ENCODE data around the gene TMEM123. TPM values are rescaled to one million over a fixed set of nuclear protein-coding genes. Genes with fewer than 3 reads are reported as not detected.

TMEM123 gene
- total and polyA plus RNA-seq, 2 donors (not counting 3 experiments of a cell fraction or from before 2014, with no cell fraction given), result 201 to 257 TPM

GRCh38 chr11:102430158-102430836 lies 22.3 kb downstream of the TMEM123 start:
- Histone ChIP-seq H3K9me3 (replicated peaks; ENCODE audit: control insufficient read depth, insufficient read depth, low read length) (no peaks in the 10 kb centered on the region), H3K4me3 (replicated peaks in 1 of 3; ENCODE audit: insufficient read depth in 1 of 3, low read depth in 1 of 3, low read length in 3 of 3) (no peak overlapping the region), H3K4me2 (ENCODE audit: insufficient read depth, low read length) (no peak overlapping the region), H4K20me1 (replicated peaks; ENCODE audit: control insufficient read depth, extremely low read depth, insufficient read depth, low read length) (peaks cover 4% of the 10 kb centered on the region), H3K9me1 (replicated peaks; ENCODE audit: control insufficient read depth, extremely low read depth, insufficient read depth, low read length) (no peaks in the 10 kb centered on the region), H3K27me3 (ENCODE audit: control insufficient read depth in 2 of 2, insufficient read depth in 2 of 2, low read length in 2 of 2) (no peaks in the 10 kb centered on the region), H3K79me2 (ENCODE audit: control insufficient read depth, insufficient read depth, low read length) (peaks cover 68% of the 10 kb centered on the region), H3K36me3 (ENCODE audit: control insufficient read depth in 2 of 2, extremely low read depth in 1 of 2, insufficient read depth in 2 of 2, low read length in 2 of 2) (no peaks in the 10 kb centered on the region), H3K4me1 (ENCODE audit: control insufficient read depth, extremely low read depth, insufficient read depth, low read length) (no peaks in the 10 kb centered on the region), H3K9ac (replicated peaks; ENCODE audit: extremely low read depth, insufficient read depth, low read length) (no peak overlapping the region), H3K27ac (ENCODE audit: insufficient read depth, low read depth, low read length) (no peak overlapping the region), H2AFZ (ENCODE audit: low read depth, low read length) (no peak overlapping the region)
- FAIRE-seq (no peak), DNase-seq (ENCODE audit: low read depth, low spot score) (no peak)
- intact Hi-C loops (cut with micrococcal nuclease), result no loop called here
- ChIA-PET POLR2A (no interaction called here), CTCF (interaction anchor here (0.7 to 1.3 kb wide), 2 partner anchors 37 to 49 kb away, joined by 3 read pairs; no protein-coding TSS in a partner anchor)
- no TSS peak for BruUV-seq (replicated peaks)
- TF ChIP-seq JUN (IDR thresholded peaks at IDR 0.05; ENCODE audit: borderline replicate concordance, insufficient read depth, insufficient read length, low read depth) (no peak), POLR2AphosphoS5 (IDR thresholded peaks at IDR 0.05; ENCODE audit: insufficient read depth, low read depth, low read length) (no peak), MYC (IDR thresholded peaks at IDR 0.05; ENCODE audit: low read depth, low read length) (no peak), EZH2 (IDR thresholded peaks at IDR 0.05; ENCODE audit: borderline replicate concordance, low read depth, low read length, severe bottlenecking) (no peak), POLR2A (IDR thresholded peaks at IDR 0.05; ENCODE audit: low read depth, low read length) (no peak), FOS (IDR thresholded peaks at IDR 0.05; ENCODE audit: borderline replicate concordance, insufficient read depth, low read length) (no peak), GATA2 (IDR thresholded peaks at IDR 0.05; ENCODE audit: insufficient read depth, insufficient read length, low read depth, low read length) (no peak)
- TF ChIP-seq, protein P1, sequence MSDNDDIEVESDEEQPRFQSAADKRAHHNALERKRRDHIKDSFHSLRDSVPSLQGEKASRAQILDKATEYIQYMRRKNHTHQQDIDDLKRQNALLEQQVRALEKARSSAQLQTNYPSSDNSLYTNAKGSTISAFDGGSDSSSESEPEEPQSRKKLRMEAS (IDR thresholded peaks at IDR 0.05; ENCODE audit: insufficient read depth, insufficient read length), result no peak
- TF ChIP-seq, protein P2, sequence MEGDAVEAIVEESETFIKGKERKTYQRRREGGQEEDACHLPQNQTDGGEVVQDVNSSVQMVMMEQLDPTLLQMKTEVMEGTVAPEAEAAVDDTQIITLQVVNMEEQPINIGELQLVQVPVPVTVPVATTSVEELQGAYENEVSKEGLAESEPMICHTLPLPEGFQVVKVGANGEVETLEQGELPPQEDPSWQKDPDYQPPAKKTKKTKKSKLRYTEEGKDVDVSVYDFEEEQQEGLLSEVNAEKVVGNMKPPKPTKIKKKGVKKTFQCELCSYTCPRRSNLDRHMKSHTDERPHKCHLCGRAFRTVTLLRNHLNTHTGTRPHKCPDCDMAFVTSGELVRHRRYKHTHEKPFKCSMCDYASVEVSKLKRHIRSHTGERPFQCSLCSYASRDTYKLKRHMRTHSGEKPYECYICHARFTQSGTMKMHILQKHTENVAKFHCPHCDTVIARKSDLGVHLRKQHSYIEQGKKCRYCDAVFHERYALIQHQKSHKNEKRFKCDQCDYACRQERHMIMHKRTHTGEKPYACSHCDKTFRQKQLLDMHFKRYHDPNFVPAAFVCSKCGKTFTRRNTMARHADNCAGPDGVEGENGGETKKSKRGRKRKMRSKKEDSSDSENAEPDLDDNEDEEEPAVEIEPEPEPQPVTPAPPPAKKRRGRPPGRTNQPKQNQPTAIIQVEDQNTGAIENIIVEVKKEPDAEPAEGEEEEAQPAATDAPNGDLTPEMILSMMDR (IDR thresholded peaks at IDR 0.05; ENCODE audit: extremely low read depth in 1 of 2, insufficient read depth in 1 of 2, low read depth in 1 of 2, low read length in 2 of 2), result no peak
- dilution Hi-C loops (cut with MboI; ENCODE audit: extremely low pct_ligation_motif_present, low sequenced_read_pairs), result no loop called here
